Right lobe of liver (tissue), 6 donors: Measurements from ENCODE around the gene RPUSD4. TPM values are rescaled to one million over a fixed set of nuclear protein-coding genes. Genes with fewer than 3 reads are reported as not detected.

Experiments used
- ATAC-seq, 4 donors: fragments of 200-7000 bp; cut with Tn5 transposase; one replicate each; pipeline ENCODE4 v1.9.1; 2020; ENCODE audit warnings: mild to moderate bottlenecking in 4 of 4, moderate library complexity in 4 of 4
- DNase-seq, 3 donors: peaks; one replicate each; pipeline ENCODE4 v3.0.0-alpha.2; 2020
- H3K27ac ChIP-seq, 3 donors: fragments of 200-600 bp; one replicate each; pipeline ENCODE4 v1.8.0; 2022
- H3K27me3 ChIP-seq, 2 donors: fragments of 200-600 bp; one replicate each; pipeline ENCODE4 v1.8.0; 2022
- H3K36me3 ChIP-seq, 4 donors: fragments of 200-600 bp; sonication (generic) in 1 of 4; one replicate each; pipeline versions ENCODE4 v1.5.1 to v1.8.0; 2017 to 2022; ENCODE audit warnings: control low read depth in 1 of 4
- H3K4me1 ChIP-seq, 4 donors: fragments of 200-600 bp; sonication (generic) in 1 of 4; one replicate each; pipeline versions ENCODE4 v1.5.1 to v1.8.0; 2017 to 2022; ENCODE audit warnings: control low read depth in 1 of 4
- H3K4me3 ChIP-seq, 3 donors: fragments of 200-600 bp; one replicate each; pipeline ENCODE4 v1.8.0; 2022
- H3K9me3 ChIP-seq, 4 donors: fragments of 200-600 bp; sonication (generic) in 1 of 4; one replicate each; pipeline versions ENCODE4 v1.5.1 to v1.8.0; 2017 to 2022; ENCODE audit warnings: control low read depth in 1 of 4
- POLR2A ChIP-seq: fragments of 450-650 bp; IDR thresholded peaks from one replicate; pipeline ENCODE4 v1.6.1; 2017; ENCODE audit warnings: antibody characterized with exemption, mild to moderate bottlenecking
- WGBS: methylation state at CpG from one replicate; pipeline ENCODE4 v1.1.6; 2018; ENCODE audit warnings: low coverage, low lambda C conversion rate; ENCODE audit not compliant: insufficient coverage; ENCODE audit errors: missing lambda C conversion rate; 5-methylcytosine and 5-hydroxymethylcytosine counted together
- intact Hi-C, 2 donors: fragments of 100-400 bp; cut with DNase I; formaldehyde crosslinking; loops; one replicate each; pipeline versions ENCODE4 v1.11.2 to v1.14.1; 2022
- total RNA-seq, 6 experiments: library from RNA; depleted of rRNA in 2 of 6; stranded (reverse); fragments of >200 nt in 2 of 6; fragmentation: NEBNext Ultra II Directional in 3 of 6; extraction: Animal tissue kit (Norgen Biotek cat#: 25700) in 3 of 6; gene quantifications; one replicate each; pipeline versions ENCODE4 v1.1.0 to v1.2.4, GENCODE V29; 2016 to 2023
- TF ChIP-seq, protein P1 (sequence below), 4 donors: fragments of 200-600 bp in 3 of 4; fragments of 450-650 bp in 1 of 4; IDR thresholded peaks; one replicate each; pipeline versions ENCODE4 v1.5.1 to v1.8.0; 2016 to 2022; ENCODE audit warnings: antibody characterized with exemption in 4 of 4, mild to moderate bottlenecking in 2 of 4
- donor health status: DM: no; HTN: yes; CAD: no.
- donor health status: DM: no; HTN: no; CAD: no.
- donor health status: DM: no; HTN: no; CAD: no.
- donor health status: DM: no; HTN: yes; CAD: no.
- donor health status: DM: no; HTN: yes; CAD: no.

The RPUSD4 gene
- total RNA-seq, 6 experiments from 2014 or later = 12.8 to 18.5 (median 14.2) TPM

DNA sequence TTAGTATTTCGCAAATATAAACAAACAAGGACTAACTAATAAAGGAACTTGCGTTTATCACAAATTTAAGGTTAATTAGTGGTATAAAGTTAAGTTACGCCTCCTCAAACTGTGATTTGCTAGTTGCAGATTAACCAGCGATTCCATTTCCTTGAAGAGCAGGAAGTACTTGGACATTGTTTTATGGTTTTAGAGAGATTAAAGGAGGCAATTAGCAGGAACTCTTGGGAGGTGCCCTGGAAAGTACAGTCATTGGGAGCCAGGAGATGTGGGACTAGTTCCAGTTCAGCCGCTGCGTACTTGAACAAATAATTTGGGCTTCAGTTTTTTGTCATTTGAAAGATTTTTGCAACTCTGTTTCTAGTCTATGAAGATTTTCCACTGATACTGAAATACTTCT, 3.4 kb upstream of the RPUSD4 start:
- DNase-seq (no peak), ATAC-seq (no peak)
- Histone ChIP-seq H3K27ac (no peak overlapping the region), H3K4me1 (peaks cover 0 to 15% (median 4%) of the 10 kb centered on the region in 4 donors), H3K27me3 (no peaks in the 10 kb centered on the region), H3K9me3 (no peaks in the 10 kb centered on the region), H3K36me3 (no peaks in the 10 kb centered on the region), H3K4me3 (no peak overlapping the region)
- intact Hi-C loops = loop anchor here in 1 of 2 donors (10.0 kb wide), 1 partner anchor 50 kb away; the partner anchor contains the start of genes FOXRED1 and SRPRA
- no peak for TF ChIP-seq POLR2A
- TF ChIP-seq, protein P1, sequence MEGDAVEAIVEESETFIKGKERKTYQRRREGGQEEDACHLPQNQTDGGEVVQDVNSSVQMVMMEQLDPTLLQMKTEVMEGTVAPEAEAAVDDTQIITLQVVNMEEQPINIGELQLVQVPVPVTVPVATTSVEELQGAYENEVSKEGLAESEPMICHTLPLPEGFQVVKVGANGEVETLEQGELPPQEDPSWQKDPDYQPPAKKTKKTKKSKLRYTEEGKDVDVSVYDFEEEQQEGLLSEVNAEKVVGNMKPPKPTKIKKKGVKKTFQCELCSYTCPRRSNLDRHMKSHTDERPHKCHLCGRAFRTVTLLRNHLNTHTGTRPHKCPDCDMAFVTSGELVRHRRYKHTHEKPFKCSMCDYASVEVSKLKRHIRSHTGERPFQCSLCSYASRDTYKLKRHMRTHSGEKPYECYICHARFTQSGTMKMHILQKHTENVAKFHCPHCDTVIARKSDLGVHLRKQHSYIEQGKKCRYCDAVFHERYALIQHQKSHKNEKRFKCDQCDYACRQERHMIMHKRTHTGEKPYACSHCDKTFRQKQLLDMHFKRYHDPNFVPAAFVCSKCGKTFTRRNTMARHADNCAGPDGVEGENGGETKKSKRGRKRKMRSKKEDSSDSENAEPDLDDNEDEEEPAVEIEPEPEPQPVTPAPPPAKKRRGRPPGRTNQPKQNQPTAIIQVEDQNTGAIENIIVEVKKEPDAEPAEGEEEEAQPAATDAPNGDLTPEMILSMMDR (IDR thresholded peaks at IDR 0.05) = no peak
- WGBS = 17% methylated on average over 6 of the region's 6 CpGs

DNA sequence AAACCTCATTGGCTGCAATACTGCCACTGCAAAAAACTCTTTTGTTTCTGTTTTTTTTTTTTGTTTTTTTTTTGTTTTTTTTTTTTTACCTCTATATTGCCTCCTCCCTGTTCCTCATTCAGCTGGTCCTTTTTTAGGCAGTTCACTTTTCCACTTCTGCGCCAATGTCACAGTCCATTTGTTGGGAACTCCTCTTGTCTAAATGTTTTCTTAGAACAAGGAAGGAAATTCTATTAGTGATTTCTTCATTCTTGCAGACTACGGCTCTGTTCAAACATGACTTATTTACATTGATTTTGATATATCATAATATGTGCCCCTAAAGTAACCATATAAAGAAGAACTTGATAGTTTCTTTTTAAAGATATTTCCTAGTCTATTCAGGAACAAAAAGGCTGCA, 3.0 kb upstream of the RPUSD4 start:
- Histone ChIP-seq H3K4me1 (peaks cover 0 to 15% (median 4%) of the 10 kb centered on the region in 4 donors), H3K27me3 (no peaks in the 10 kb centered on the region), H3K27ac (no peak overlapping the region), H3K36me3 (peaks cover 0 to 3% (median 0%) of the 10 kb centered on the region in 4 donors), H3K9me3 (no peaks in the 10 kb centered on the region), H3K4me3 (no peak overlapping the region)
- WGBS = 28% methylated on average over 2 of the region's 2 CpGs
- no peak for ATAC-seq
- TF ChIP-seq POLR2A = no peak
- TF ChIP-seq, protein P1 (IDR thresholded peaks at IDR 0.05) = no peak
- intact Hi-C loops = loop anchor here in 1 of 2 donors (10.0 kb wide), 1 partner anchor 50 kb away; the partner anchor contains the start of genes FOXRED1 and SRPRA
- DNase-seq = no peak

DNA sequence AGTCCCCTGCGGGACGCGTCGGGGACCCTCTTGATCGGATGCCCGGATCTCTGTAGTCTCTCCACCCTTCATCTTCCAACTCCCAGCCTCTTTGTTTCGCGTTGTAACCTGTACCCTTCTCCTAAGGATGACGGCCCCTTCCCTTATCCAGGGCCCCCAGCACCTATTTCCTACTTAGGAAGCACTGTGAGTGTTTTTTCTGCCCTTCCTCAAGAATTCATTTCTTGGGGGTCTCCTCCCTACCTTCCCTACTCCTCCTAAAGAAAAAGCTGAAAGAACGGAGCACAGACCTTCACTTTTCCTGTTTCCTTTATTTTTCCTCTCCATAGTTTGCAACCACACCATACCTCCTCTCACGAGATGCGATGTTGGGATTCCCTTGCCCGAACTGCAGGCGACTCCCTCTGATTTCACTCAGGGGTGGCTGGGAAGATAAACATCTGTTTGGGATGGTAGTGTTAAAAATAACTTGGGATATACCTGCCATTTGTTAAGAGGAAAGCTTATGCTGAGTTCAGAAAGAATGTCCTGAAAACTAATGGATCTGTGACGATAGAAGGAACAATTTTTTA, 725 bp upstream of the RPUSD4 start:
- peaks cover 0 to 17% (median 2%) of the 10 kb centered on the region in 4 donors for H3K36me3 ChIP-seq
- no peaks in the 10 kb centered on the region for H3K27me3 ChIP-seq
- H3K4me1 ChIP-seq = peaks cover 0 to 15% (median 4%) of the 10 kb centered on the region in 4 donors
- no peaks in the 10 kb centered on the region for H3K9me3 ChIP-seq
- intact Hi-C loops = loop anchor here in 1 of 2 donors (10.0 kb wide), 1 partner anchor 53 kb away; the partner anchor contains the start of genes FOXRED1 and SRPRA
- no peak for ATAC-seq
- H3K27ac ChIP-seq = peak overlapping the region in 1 of 3 donors; percentile 47
- H3K4me3 ChIP-seq = peak overlapping the region; percentile 57 to 86 (median 78)
- 4% methylated on average over 15 of the region's 15 CpGs for WGBS
- no peak for DNase-seq
- TF ChIP-seq POLR2A = no peak
- TF ChIP-seq, protein P1 (IDR thresholded peaks at IDR 0.05) = no peak

DNA sequence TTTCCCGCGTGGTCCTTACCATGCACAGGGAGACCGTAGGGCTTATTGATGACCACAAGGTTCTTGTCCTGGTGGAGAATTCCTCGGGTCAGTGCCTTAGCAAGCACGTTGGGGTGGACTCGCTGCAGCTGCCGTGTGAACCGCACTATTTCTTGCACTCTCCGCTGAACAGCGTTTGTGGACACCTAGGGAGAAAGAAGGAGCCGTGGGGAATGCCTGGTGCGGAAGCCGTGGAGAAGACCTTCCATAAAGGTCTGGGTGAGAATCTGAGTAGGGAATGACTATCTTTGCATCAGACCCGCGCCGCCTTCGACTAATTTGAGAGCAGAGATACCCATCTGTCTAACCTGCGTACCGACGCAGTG, 597 bp downstream of the RPUSD4 start:
- ATAC-seq (no peak), DNase-seq (no peak)
- Histone ChIP-seq H3K4me1 (peaks cover 0 to 15% (median 4%) of the 10 kb centered on the region in 4 donors), H3K27ac (peak overlapping the region in 1 of 3 donors; percentile 26), H3K9me3 (no peaks in the 10 kb centered on the region), H3K36me3 (peaks cover 0 to 17% (median 3%) of the 10 kb centered on the region in 4 donors), H3K4me3 (peak overlapping the region; percentile 57 to 86 (median 78)), H3K27me3 (no peaks in the 10 kb centered on the region)
- TF ChIP-seq POLR2A = no peak
- TF ChIP-seq, protein P1 (IDR thresholded peaks at IDR 0.05) = no peak
- intact Hi-C loops = loop anchor here in 1 of 2 donors (10.0 kb wide), 1 partner anchor 54 kb away; the partner anchor contains the start of genes FOXRED1 and SRPRA
- WGBS = 2% methylated on average over 18 of the region's 20 CpGs
